Measurements from ENCODE around the gene COPA.

DNA sequence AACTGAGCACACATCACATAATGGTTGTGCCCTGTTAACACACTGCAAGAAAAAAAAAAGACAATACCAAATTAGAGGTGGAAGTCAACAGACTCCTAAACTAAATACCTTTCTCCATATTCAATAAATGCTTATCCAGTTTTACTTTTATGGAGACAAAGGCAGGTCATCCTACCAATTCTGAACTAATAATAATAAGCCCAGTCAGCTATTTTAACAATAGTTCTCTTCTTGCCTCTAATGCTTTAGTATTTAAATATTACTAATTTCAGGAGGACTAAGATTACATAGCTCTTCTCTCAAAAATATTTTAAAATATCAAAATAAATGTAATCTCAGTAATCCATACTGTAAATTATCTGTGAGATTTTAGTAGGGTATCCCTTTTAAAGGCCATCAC is 10.5 kb downstream of the COPA start:
- TF ChIP-seq, protein P1, sequence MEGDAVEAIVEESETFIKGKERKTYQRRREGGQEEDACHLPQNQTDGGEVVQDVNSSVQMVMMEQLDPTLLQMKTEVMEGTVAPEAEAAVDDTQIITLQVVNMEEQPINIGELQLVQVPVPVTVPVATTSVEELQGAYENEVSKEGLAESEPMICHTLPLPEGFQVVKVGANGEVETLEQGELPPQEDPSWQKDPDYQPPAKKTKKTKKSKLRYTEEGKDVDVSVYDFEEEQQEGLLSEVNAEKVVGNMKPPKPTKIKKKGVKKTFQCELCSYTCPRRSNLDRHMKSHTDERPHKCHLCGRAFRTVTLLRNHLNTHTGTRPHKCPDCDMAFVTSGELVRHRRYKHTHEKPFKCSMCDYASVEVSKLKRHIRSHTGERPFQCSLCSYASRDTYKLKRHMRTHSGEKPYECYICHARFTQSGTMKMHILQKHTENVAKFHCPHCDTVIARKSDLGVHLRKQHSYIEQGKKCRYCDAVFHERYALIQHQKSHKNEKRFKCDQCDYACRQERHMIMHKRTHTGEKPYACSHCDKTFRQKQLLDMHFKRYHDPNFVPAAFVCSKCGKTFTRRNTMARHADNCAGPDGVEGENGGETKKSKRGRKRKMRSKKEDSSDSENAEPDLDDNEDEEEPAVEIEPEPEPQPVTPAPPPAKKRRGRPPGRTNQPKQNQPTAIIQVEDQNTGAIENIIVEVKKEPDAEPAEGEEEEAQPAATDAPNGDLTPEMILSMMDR (IDR thresholded peaks at IDR 0.05; ENCODE audit: insufficient read depth, low read depth, low read length): no peak
- no peak for TF ChIP-seq EZH2 (IDR thresholded peaks at IDR 0.05; ENCODE audit: insufficient read depth, low read length)
